GM12874 (cell line): ENCODE data around the gene BRIP1.

Source experiments
- CTCF ChIP-seq: IDR thresholded peaks from 2 replicates; pipeline ENCODE4 v1.5.1; 2011; ENCODE audit warnings: low read depth, mild to moderate bottlenecking, control low read depth, low read length, moderate library complexity; ENCODE audit not compliant: insufficient read depth

BRIP1 gene

DNA sequence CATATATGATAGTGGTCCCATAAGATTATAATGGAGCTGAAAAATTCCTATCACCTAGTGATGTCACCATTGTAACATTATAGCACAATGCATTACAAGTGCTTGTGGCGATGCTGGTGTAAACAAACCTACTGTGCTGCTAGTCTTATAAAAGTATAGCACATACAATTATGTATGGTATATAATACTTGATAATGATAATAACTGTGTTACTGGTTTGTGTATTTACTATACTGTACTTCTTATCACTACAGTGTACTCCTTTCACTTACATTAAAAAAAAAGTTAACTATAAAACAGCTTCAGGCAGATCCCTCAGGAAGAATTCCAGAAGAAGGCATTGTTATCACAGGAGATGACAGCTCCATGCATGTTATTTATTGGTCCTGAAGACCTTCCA, 150.3 kb downstream of the BRIP1 start:
- no peak for TF ChIP-seq CTCF

GRCh38 chr17:61710546-61710945, 152.8 kb downstream of the BRIP1 start:
- TF ChIP-seq CTCF, result no peak

- no peak for TF ChIP-seq CTCF
Measured at GRCh38 chr17:61709567-61709966, 153.8 kb downstream of the BRIP1 start.

GRCh38 chr17:61704935-61705449, 158.3 kb downstream of the BRIP1 start:
- TF ChIP-seq CTCF, result no peak

DNA sequence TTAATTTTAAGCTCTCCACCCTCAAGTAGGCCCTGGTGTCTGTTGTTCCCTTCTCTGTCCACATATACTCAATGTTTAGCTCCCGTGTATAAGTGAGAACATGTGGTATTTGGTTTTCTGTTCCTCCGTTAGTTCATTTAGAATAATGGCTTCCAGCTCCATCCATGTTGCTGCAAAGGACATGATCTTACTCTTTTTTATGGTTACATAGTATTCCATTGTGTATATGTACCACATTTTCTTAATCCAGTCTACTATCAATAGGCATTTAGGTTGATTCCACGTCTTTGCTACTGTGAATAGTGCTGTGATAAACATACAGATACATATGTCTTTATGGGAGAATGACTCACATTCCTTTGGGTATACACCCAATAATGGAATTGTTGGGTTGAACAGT, 160.9 kb downstream of the BRIP1 start:
- TF ChIP-seq CTCF, result no peak

DNA sequence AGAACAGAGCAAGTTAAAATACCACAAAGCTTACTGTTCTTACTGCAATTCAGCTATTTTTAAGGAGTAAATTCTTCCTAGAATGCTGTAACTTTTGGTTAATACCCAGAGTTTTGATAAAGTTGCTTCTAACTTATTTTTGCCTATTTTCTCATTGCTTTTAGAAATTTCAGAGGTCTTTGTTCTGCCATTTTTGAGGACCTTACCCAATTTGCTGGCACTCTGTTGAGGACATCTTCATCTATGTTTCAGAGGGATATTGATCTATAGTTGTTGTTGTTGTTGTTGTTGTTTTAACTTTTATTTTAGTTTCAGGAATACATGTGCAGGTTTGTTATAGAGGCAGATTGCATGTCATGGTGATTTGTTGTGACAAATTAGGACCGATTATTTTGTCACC, 161.3 kb downstream of the BRIP1 start:
- no peak for TF ChIP-seq CTCF

DNA sequence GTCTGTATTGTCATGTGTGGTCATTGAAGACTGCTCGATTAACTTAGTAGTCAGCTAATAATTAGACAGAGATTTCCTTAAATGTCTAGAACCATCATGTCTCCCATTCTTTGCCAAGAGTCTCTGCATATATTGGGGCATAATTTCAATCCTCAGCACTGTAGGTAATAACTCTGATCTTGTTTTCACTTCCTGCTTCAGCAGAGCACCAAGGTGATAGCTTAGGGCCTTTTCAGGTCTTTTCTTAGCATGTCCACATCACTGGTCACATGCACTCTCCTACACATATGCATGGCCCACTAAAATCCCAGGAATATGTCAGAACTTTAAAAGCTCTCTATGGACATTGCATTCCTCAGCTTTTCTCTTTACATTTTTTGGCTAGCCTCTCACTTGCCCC, 162.0 kb downstream of the BRIP1 start:
- no peak for TF ChIP-seq CTCF

GRCh38 chr17:61700252-61700651, 163.1 kb downstream of the BRIP1 start:
- TF ChIP-seq CTCF, result no peak
